Neural progenitor cell (in vitro differentiated cells): ENCODE results near the gene KCNK3.

Experiments
- EZH2 ChIP-seq: fragments of 200-600 bp; sonication (generic); IDR thresholded peaks from 2 replicates; pipeline ENCODE4 v1.6.1; 2017; ENCODE audit warnings: antibody characterized with exemption, mild to moderate bottlenecking, moderate library complexity
- TF ChIP-seq, protein P1 (sequence below): fragments of 200-600 bp; sonication (generic); IDR thresholded peaks from 2 replicates; pipeline ENCODE4 v1.5.1; 2017; ENCODE audit warnings: antibody characterized with exemption, mild to moderate bottlenecking

GRCh38 chr2:26668856-26669750, 23.4 kb upstream of the KCNK3 start:
- no peak for TF ChIP-seq EZH2
- TF ChIP-seq, protein P1, sequence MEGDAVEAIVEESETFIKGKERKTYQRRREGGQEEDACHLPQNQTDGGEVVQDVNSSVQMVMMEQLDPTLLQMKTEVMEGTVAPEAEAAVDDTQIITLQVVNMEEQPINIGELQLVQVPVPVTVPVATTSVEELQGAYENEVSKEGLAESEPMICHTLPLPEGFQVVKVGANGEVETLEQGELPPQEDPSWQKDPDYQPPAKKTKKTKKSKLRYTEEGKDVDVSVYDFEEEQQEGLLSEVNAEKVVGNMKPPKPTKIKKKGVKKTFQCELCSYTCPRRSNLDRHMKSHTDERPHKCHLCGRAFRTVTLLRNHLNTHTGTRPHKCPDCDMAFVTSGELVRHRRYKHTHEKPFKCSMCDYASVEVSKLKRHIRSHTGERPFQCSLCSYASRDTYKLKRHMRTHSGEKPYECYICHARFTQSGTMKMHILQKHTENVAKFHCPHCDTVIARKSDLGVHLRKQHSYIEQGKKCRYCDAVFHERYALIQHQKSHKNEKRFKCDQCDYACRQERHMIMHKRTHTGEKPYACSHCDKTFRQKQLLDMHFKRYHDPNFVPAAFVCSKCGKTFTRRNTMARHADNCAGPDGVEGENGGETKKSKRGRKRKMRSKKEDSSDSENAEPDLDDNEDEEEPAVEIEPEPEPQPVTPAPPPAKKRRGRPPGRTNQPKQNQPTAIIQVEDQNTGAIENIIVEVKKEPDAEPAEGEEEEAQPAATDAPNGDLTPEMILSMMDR, result no peak
